ENCODE measurements around the gene CACNA2D2. TPM values are rescaled to one million over a fixed set of nuclear protein-coding genes. Genes with fewer than 3 reads are reported as not detected.

Gene CACNA2D2
- total and polyA plus RNA-seq, 7 donors = 0.49 to 1.7 (median 1.1) TPM; not detected in 1

- Histone ChIP-seq H3K4me3 (peak overlapping the region; percentile 58 to 84 (median 75)), H3K36me3 (peaks cover 0 to 48% (median 6%) of the 10 kb centered on the region in 4 donors), H3K27ac (peak overlapping the region; percentile 88 to 92 (median 92)), H3K27me3 (no peaks in the 10 kb centered on the region), H3K4me1 (peaks cover 0 to 66% (median 59%) of the 10 kb centered on the region in 4 donors), H3K9me3 (no peaks in the 10 kb centered on the region)
- intact Hi-C loops (cut with DNase I) = loop anchor here (2.0 to 10.0 kb wide), 3 partner anchors 21 to 1065 kb away; partner anchors contain the start of genes GNAT1, HYAL3, MANF and NAA80
- TF ChIP-seq CTCF (IDR thresholded peaks at IDR 0.05) (no peak), EP300 (IDR thresholded peaks at IDR 0.05) (no peak)
- DNase-seq = no peak
- 84 to 87% methylated on average over 29 of the region's 29 CpGs for WGBS, 2 donors
Measured at GRCh38 chr3:50319894-50320625, 183.4 kb downstream of the CACNA2D2 start.

- WGBS, 2 donors = 90 to 91% methylated on average over 16 of the region's 16 CpGs
- H3K27ac ChIP-seq = peak overlapping the region in 3 of 4 donors; percentile 13 to 92 (median 30)
- no peaks in the 10 kb centered on the region for H3K27me3 ChIP-seq
- H3K4me3 ChIP-seq = peak overlapping the region in 2 of 4 donors; percentile 72 to 84
- intact Hi-C loops (cut with DNase I) = no loop called here
- H3K4me1 ChIP-seq = peaks cover 0 to 61% (median 55%) of the 10 kb centered on the region in 4 donors
- no peak for TF ChIP-seq CTCF (IDR thresholded peaks at IDR 0.05)
- no peak for TF ChIP-seq EP300 (IDR thresholded peaks at IDR 0.05)
- TF ChIP-seq POLR2A (IDR thresholded peaks at IDR 0.05) = no peak
- TF ChIP-seq POLR2AphosphoS5 (IDR thresholded peaks at IDR 0.05) = no peak
- H3K9me3 ChIP-seq = no peaks in the 10 kb centered on the region
- no peak for DNase-seq
- H3K36me3 ChIP-seq = peaks cover 0 to 45% (median 6%) of the 10 kb centered on the region in 4 donors
Measured at GRCh38 chr3:50319181-50319893, 184.1 kb downstream of the CACNA2D2 start.

GRCh38 chr3:50318615-50319014 is 184.8 kb downstream of the CACNA2D2 start:
- Histone ChIP-seq H3K9me3 (no peaks in the 10 kb centered on the region), H3K4me1 (peaks cover 0 to 56% (median 52%) of the 10 kb centered on the region in 4 donors), H3K27ac (peak overlapping the region in 2 of 4 donors; percentile 13 to 30), H3K4me3 (no peak overlapping the region), H3K27me3 (no peaks in the 10 kb centered on the region), H3K36me3 (peaks cover 0 to 45% (median 6%) of the 10 kb centered on the region in 4 donors)
- no peak for DNase-seq
- TF ChIP-seq POLR2AphosphoS5 (IDR thresholded peaks at IDR 0.05) (no peak), EP300 (IDR thresholded peaks at IDR 0.05) (no peak), CTCF (IDR thresholded peaks at IDR 0.05) (no peak), POLR2A (IDR thresholded peaks at IDR 0.05) (no peak)
- intact Hi-C loops (cut with DNase I) = no loop called here
- WGBS, 2 donors = 73 to 75% methylated on average over 10 of the region's 10 CpGs

GRCh38 chr3:50318163-50318562 is 185.3 kb downstream of the CACNA2D2 start:
- no peak for TF ChIP-seq CTCF (IDR thresholded peaks at IDR 0.05)
- no peak for TF ChIP-seq EP300 (IDR thresholded peaks at IDR 0.05)
- no peak for TF ChIP-seq POLR2A (IDR thresholded peaks at IDR 0.05)
- TF ChIP-seq POLR2AphosphoS5 (IDR thresholded peaks at IDR 0.05) = no peak
- Histone ChIP-seq H3K9me3 (no peaks in the 10 kb centered on the region), H3K27ac (peak overlapping the region in 2 of 4 donors; percentile 31 to 45), H3K4me1 (peaks cover 0 to 56% (median 52%) of the 10 kb centered on the region in 4 donors), H3K27me3 (no peaks in the 10 kb centered on the region), H3K4me3 (no peak overlapping the region), H3K36me3 (peaks cover 0 to 45% (median 6%) of the 10 kb centered on the region in 4 donors)
- 82 to 85% methylated on average over 11 of the region's 11 CpGs for WGBS, 2 donors
- DNase-seq = no peak
- intact Hi-C loops (cut with DNase I) = no loop called here
